ENCODE data around the gene CDRT15.

The CDRT15 gene

GRCh38 chr17:14214271-14214670, 22.4 kb downstream of the CDRT15 start:
- TF ChIP-seq POU6F1 (CRISPR knock-in tag; IDR thresholded peaks at IDR 0.05; ENCODE audit: borderline replicate concordance, low read depth) (no peak), SNAI2 (CRISPR knock-in tag; IDR thresholded peaks at IDR 0.05) (no peak), TSHZ2 (CRISPR knock-in tag; IDR thresholded peaks at IDR 0.05) (no peak), BACH2 (CRISPR knock-in tag; IDR thresholded peaks at IDR 0.05; ENCODE audit: borderline replicate concordance) (no peak), ZC3H10 (CRISPR knock-in tag; IDR thresholded peaks at IDR 0.05) (no peak), PPARA (CRISPR knock-in tag; IDR thresholded peaks at IDR 0.05; ENCODE audit: borderline replicate concordance) (no peak), CSDC2 (CRISPR knock-in tag; IDR thresholded peaks at IDR 0.05) (no peak), GLIS3 (CRISPR knock-in tag; IDR thresholded peaks at IDR 0.05) (no peak), ARNTL (CRISPR knock-in tag; IDR thresholded peaks at IDR 0.05; ENCODE audit: borderline replicate concordance, low read depth) (no peak), PATZ1 (CRISPR knock-in tag; IDR thresholded peaks at IDR 0.05; ENCODE audit: borderline replicate concordance) (no peak), CREB5 (CRISPR knock-in tag; IDR thresholded peaks at IDR 0.05; ENCODE audit: low read depth) (no peak), ZNF70 (CRISPR knock-in tag; IDR thresholded peaks at IDR 0.05) (no peak), ZFP3 (CRISPR knock-in tag; IDR thresholded peaks at IDR 0.05) (no peak), ZNF565 (CRISPR knock-in tag; conservative IDR thresholded peaks at IDR 0.05; ENCODE audit: low read depth) (no peak), OSR1 (CRISPR knock-in tag; IDR thresholded peaks at IDR 0.05) (no peak), ZFP30 (CRISPR knock-in tag; IDR thresholded peaks at IDR 0.05) (no peak)
- no peak for ATAC-seq

GRCh38 chr17:14212401-14212800, 24.3 kb downstream of the CDRT15 start:
- TF ChIP-seq ESRRG (CRISPR knock-in tag; IDR thresholded peaks at IDR 0.05) (no peak), CSRNP3 (CRISPR knock-in tag; IDR thresholded peaks at IDR 0.05) (no peak), ISL1 (CRISPR knock-in tag; IDR thresholded peaks at IDR 0.05) (no peak)
- no peak for ATAC-seq

GRCh38 chr17:14211801-14212200, 24.9 kb downstream of the CDRT15 start:
- no peak for TF ChIP-seq PPARA (CRISPR knock-in tag; IDR thresholded peaks at IDR 0.05; ENCODE audit: borderline replicate concordance)
- no peak for TF ChIP-seq CREB5 (CRISPR knock-in tag; IDR thresholded peaks at IDR 0.05; ENCODE audit: low read depth)
- ATAC-seq: no peak
